ENCODE results near the gene AGAP3. TPM values are rescaled to one million over a fixed set of nuclear protein-coding genes. Genes with fewer than 3 reads are reported as not detected.

AGAP3 gene
- total and polyA plus RNA-seq, 2 of the 4 experiments (the other 2 are of a cell fraction): 35.3 to 93.9 TPM

- Histone ChIP-seq H2BK20ac (ENCODE audit: low read depth, low read length) (no peak overlapping the region), H3K56ac (ENCODE audit: extremely low read depth, insufficient read depth, low read length) (no peak overlapping the region), H3K18ac (ENCODE audit: low read depth, low read length) (no peak overlapping the region), H3K23ac (ENCODE audit: low read depth, low read length) (no peak overlapping the region), H4K20me1 (ENCODE audit: insufficient read depth, low read length) (peaks cover 36% of the 10 kb centered on the region), H4K91ac (ENCODE audit: insufficient read depth, low read depth, low read length) (no peak overlapping the region), H3K14ac (replicated peaks; ENCODE audit: low read depth, low read length) (no peak overlapping the region), H3K9me1 (ENCODE audit: insufficient read depth, low read length) (no peaks in the 10 kb centered on the region), H3K4me3 (ENCODE audit: insufficient read depth, low read depth, low read length) (no peak overlapping the region), H2BK5ac (ENCODE audit: low read depth, low read length, poor library complexity, severe bottlenecking) (no peak overlapping the region), H3K79me1 (ENCODE audit: low read depth in 1 of 2, low read length in 2 of 2) (peaks cover 14 to 41% of the 10 kb centered on the region in 2 experiments), H2AFZ (replicated peaks; ENCODE audit: low read length, poor library complexity) (no peak overlapping the region), H2AK9ac (replicated peaks; ENCODE audit: low read depth, low read length, poor library complexity) (no peak overlapping the region), H3K9ac (ENCODE audit: low read depth, low read length) (no peak overlapping the region), H3K4ac (ENCODE audit: low read depth, low read length) (no peak overlapping the region), H3K4me2 (ENCODE audit: low read depth, low read length) (no peak overlapping the region), H2BK120ac (ENCODE audit: low read depth, low read length) (no peak overlapping the region), H3K27ac (ENCODE audit: insufficient read depth, low read length) (no peak overlapping the region), H3K36me3 (ENCODE audit: control insufficient read depth, insufficient read depth, low read length) (peaks cover 57% of the 10 kb centered on the region), H2AK5ac (ENCODE audit: low read depth, low read length) (no peak overlapping the region), H3K4me1 (ENCODE audit: control insufficient read depth, insufficient read depth, low read length) (peaks cover 7% of the 10 kb centered on the region), H3K9me3 (ENCODE audit: control insufficient read depth, insufficient read depth, low read length) (no peaks in the 10 kb centered on the region), H4K5ac (ENCODE audit: low read depth, low read length) (no peak overlapping the region), H4K8ac (ENCODE audit: low read depth in 2 of 2, low read length in 2 of 2) (no peak overlapping the region), H2BK15ac (ENCODE audit: low read depth, low read length) (no peak overlapping the region), H3K27me3 (ENCODE audit: control insufficient read depth, insufficient read depth, low read length) (no peaks in the 10 kb centered on the region)
- ChIA-PET POLR2A (ENCODE audit: unreplicated experiment) (no interaction called here), CTCF (no interaction called here)
- no peak for DNase-seq
- TF ChIP-seq RAD21 (IDR thresholded peaks at IDR 0.05; ENCODE audit: low read length): no peak
- TF ChIP-seq NFE2L2 (IDR thresholded peaks at IDR 0.05; ENCODE audit: low read depth, low read length): no peak
- TF ChIP-seq SMC3 (IDR thresholded peaks at IDR 0.05; ENCODE audit: low read depth, low read length): no peak
- TF ChIP-seq MAZ (IDR thresholded peaks at IDR 0.05; ENCODE audit: borderline replicate concordance, low read depth, low read length): no peak
- no peak for TF ChIP-seq BHLHE40 (IDR thresholded peaks at IDR 0.05; ENCODE audit: low read depth, low read length)
- TF ChIP-seq FOS (IDR thresholded peaks at IDR 0.05; ENCODE audit: low read depth, low read length): no peak
- TF ChIP-seq ELK1 (IDR thresholded peaks at IDR 0.05; ENCODE audit: borderline replicate concordance, low read depth, low read length): no peak
- TF ChIP-seq RCOR1 (IDR thresholded peaks at IDR 0.05; ENCODE audit: insufficient replicate concordance, low read length): no peak
- TF ChIP-seq CTCF (conservative IDR thresholded peaks at IDR 0.05; ENCODE audit: low read depth, low read length): no peak
- no peak for TF ChIP-seq CEBPB (IDR thresholded peaks at IDR 0.05; ENCODE audit: low read depth, low read length)
- no peak for TF ChIP-seq MAFK (IDR thresholded peaks at IDR 0.05; ENCODE audit: low read depth, low read length)
- no peak for TF ChIP-seq USF2 (IDR thresholded peaks at IDR 0.05; ENCODE audit: low read depth, low read length)
- TF ChIP-seq RFX5 (IDR thresholded peaks at IDR 0.05; ENCODE audit: low read depth, low read length): no peak
- no peak for TF ChIP-seq MXI1 (IDR thresholded peaks at IDR 0.05; ENCODE audit: borderline replicate concordance, low read depth, low read length)
- no peak for TF ChIP-seq CHD1 (IDR thresholded peaks at IDR 0.05; ENCODE audit: low read depth, low read length)
- TF ChIP-seq POLR2A (IDR thresholded peaks at IDR 0.05; ENCODE audit: low read depth, low read length): no peak
- no peak for ATAC-seq (ENCODE audit: low read depth)
- dilution Hi-C loops (cut with HindIII; ENCODE audit: low sequenced_read_pairs, unreplicated experiment): no loop called here
- in situ Hi-C loops (cut with MboI; ENCODE audit: low sequenced_read_pairs): loop anchor here (25.0 kb wide), 1 partner anchor 332 kb away; no protein-coding TSS in a partner anchor
- intact Hi-C loops (cut with micrococcal nuclease): no loop called here
- BruUV-seq (replicated peaks): no TSS peak
- 94% methylated on average over 5 of the region's 13 CpGs; no CpG with 5 or more reads in 1 of the 2 experiments for WGBS, 2 experiments (ENCODE audit: extremely low coverage in 2 of 2, insufficient read length in 1 of 2)
Measured at GRCh38 chr7:151119055-151119415, 32.8 kb downstream of the AGAP3 start.
